Retinal pigment epithelial cell (primary cell): ENCODE measurements around the gene WDR49.

Experiments
- DNase-seq: peaks from one replicate; pipeline ENCODE4 v3.0.0-alpha.2; 2010; ENCODE audit warnings: low read depth
- H3K4me3 ChIP-seq: 2 replicates; pipeline ENCODE4 v1.5.1; 2011; ENCODE audit warnings: mild to moderate bottlenecking, low read length, control low read depth, moderate library complexity
- TF ChIP-seq, protein P1 (sequence below): conservative IDR thresholded peaks from 2 replicates; pipeline ENCODE4 v1.5.1; 2011; ENCODE audit warnings: low read depth, low read length, control low read depth, inconsistent platforms

The WDR49 gene

DNA sequence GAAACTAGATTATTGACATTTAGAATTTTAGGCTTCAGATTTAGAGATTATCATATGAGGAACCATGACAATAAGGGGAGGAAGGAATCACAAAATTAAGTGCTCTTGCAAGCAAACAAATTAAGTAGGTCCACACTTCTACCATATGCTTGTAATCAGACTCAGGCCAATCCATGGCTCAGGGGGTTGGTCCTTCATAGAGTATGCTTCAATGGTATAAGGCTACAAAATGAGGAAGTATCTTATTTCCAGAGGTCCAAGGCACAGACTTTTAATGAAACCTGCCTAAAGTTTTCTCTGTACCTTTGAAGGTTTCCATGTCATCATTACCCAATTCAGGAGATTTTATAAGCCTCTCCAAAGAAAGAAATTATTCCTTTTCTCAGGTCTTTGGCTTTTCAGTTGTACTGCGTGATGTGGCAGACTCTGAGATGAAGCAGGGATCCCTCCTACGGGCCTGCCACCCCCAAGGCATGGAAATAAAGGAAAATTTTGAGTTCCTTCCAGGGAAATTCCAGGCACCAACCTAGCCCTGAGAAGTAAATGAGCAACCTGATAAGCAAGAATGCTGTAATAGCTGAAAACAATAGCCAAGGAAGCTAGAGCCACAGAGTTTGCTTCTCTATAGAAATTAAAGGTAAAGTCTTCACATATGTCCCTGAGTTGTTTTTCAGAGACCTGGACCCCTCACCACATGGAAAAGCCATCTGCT is 216.2 kb downstream of the WDR49 start:
- no peak for DNase-seq
- TF ChIP-seq, protein P1, sequence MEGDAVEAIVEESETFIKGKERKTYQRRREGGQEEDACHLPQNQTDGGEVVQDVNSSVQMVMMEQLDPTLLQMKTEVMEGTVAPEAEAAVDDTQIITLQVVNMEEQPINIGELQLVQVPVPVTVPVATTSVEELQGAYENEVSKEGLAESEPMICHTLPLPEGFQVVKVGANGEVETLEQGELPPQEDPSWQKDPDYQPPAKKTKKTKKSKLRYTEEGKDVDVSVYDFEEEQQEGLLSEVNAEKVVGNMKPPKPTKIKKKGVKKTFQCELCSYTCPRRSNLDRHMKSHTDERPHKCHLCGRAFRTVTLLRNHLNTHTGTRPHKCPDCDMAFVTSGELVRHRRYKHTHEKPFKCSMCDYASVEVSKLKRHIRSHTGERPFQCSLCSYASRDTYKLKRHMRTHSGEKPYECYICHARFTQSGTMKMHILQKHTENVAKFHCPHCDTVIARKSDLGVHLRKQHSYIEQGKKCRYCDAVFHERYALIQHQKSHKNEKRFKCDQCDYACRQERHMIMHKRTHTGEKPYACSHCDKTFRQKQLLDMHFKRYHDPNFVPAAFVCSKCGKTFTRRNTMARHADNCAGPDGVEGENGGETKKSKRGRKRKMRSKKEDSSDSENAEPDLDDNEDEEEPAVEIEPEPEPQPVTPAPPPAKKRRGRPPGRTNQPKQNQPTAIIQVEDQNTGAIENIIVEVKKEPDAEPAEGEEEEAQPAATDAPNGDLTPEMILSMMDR, result no peak
- no peak overlapping the region for H3K4me3 ChIP-seq
